Tibial nerve (tissue), 4 donors: ENCODE measurements around the gene PLXNB2. TPM values are rescaled to one million over a fixed set of nuclear protein-coding genes. Genes with fewer than 3 reads are reported as not detected.
"Not testable (repeated sequence)": the region's sequence is repeated elsewhere in the genome, so short reads cannot be mapped to it uniquely, and the experiment has no call there.

Experiments
- DNase-seq, 2 donors: peaks; one replicate each; pipeline ENCODE4 v3.0.0-alpha.2; 2019; ENCODE audit warnings: low spot score in 2 of 2
- H3K27ac ChIP-seq, 4 donors: fragments of 200-600 bp; sonication (generic) in 3 of 4; one replicate each; pipeline ENCODE4 v1.5.1; 2017 to 2019; ENCODE audit warnings: mild to moderate bottlenecking in 1 of 4
- H3K27me3 ChIP-seq, 2 donors: fragments of 200-600 bp; sonication (generic) in 1 of 2; one replicate each; pipeline versions ENCODE4 v1.5.1 to v1.6.0; 2017 to 2019
- H3K36me3 ChIP-seq, 3 donors: fragments of 200-600 bp; sonication (generic); one replicate each; pipeline ENCODE4 v1.5.1; 2018 to 2019
- H3K4me1 ChIP-seq, 4 donors: fragments of 200-600 bp; sonication (generic) in 3 of 4; one replicate each; pipeline ENCODE4 v1.5.1; 2017 to 2019
- H3K4me3 ChIP-seq, 4 donors: fragments of 200-600 bp; sonication (generic) in 3 of 4; one replicate each; pipeline ENCODE4 v1.5.1; 2017 to 2019; ENCODE audit warnings: mild to moderate bottlenecking in 1 of 4, moderate library complexity in 1 of 4
- H3K9me3 ChIP-seq, 4 donors: fragments of 200-600 bp; sonication (generic) in 3 of 4; one replicate each; pipeline ENCODE4 v1.5.1; 2017 to 2019
- CTCF ChIP-seq, 5 experiments: fragments of 200-600 bp in 3 of 5; fragments of 450-650 bp in 2 of 5; sonication (generic) in 3 of 5; IDR thresholded peaks; one replicate each; pipeline ENCODE4 v1.5.1; 2016 to 2019; ENCODE audit warnings: antibody characterized with exemption in 5 of 5, mild to moderate bottlenecking in 3 of 5, moderate library complexity in 2 of 5
- EP300 ChIP-seq, 2 donors: sonication (generic); formaldehyde crosslinking; IDR thresholded peaks; one replicate each; pipeline ENCODE4 v1.6.1; 2017; ENCODE audit warnings: antibody characterized with exemption in 2 of 2, mild to moderate bottlenecking in 1 of 2
- POLR2A ChIP-seq, 2 donors: fragments of 450-650 bp; IDR thresholded peaks; one replicate each; pipeline ENCODE4 v1.6.1; 2017; ENCODE audit warnings: antibody characterized with exemption in 2 of 2, mild to moderate bottlenecking in 2 of 2, moderate library complexity in 2 of 2
- WGBS, 2 donors: methylation state at CpG; one replicate each; pipeline ENCODE4 v1.1.5; 2018; 5-methylcytosine and 5-hydroxymethylcytosine counted together
- total RNA-seq, 4 donors: library from RNA; depleted of rRNA; stranded (reverse); fragments of >200 nt; gene quantifications; one replicate each; pipeline ENCODE4 v1.1.0, GENCODE V29; 2016

The PLXNB2 gene
- total RNA-seq, 4 donors from 2014 or later = 135 to 193 (median 165) TPM

GRCh38 chr22:50325444-50326224 is 18.2 kb upstream of the PLXNB2 start:
- TF ChIP-seq EP300 (IDR thresholded peaks at IDR 0.05) = no peak
- TF ChIP-seq CTCF (IDR thresholded peaks at IDR 0.05) = no peak
- TF ChIP-seq POLR2A (IDR thresholded peaks at IDR 0.05) = no peak
- Histone ChIP-seq H3K9me3 (no peaks in the 10 kb centered on the region), H3K36me3 (no peaks in the 10 kb centered on the region), H3K27me3 (no peaks in the 10 kb centered on the region), H3K27ac (peak overlapping the region in 1 of 4 donors; percentile 94), H3K4me3 (peak overlapping the region in 2 of 4 donors; percentile 25 to 96), H3K4me1 (peaks cover 0 to 20% (median 16%) of the 10 kb centered on the region in 4 donors)
- DNase-seq = no peak
- 82 to 83% methylated on average over 12 to 19 of the region's 19 CpGs for WGBS, 2 donors

- no peak overlapping the region for H3K27ac ChIP-seq
- TF ChIP-seq POLR2A (IDR thresholded peaks at IDR 0.05) = no peak
- no peak for TF ChIP-seq EP300 (IDR thresholded peaks at IDR 0.05)
- TF ChIP-seq CTCF (IDR thresholded peaks at IDR 0.05) = no peak
- 98 to 99% methylated on average over 5 of the region's 5 CpGs for WGBS, 2 donors
Measured at GRCh38 chr22:50323900-50324299, 16.5 kb upstream of the PLXNB2 start.

GRCh38 chr22:50322382-50323104 is 15.1 kb upstream of the PLXNB2 start:
- H3K4me1 ChIP-seq = peaks cover 0 to 13% (median 11%) of the 10 kb centered on the region in 4 donors
- H3K4me3 ChIP-seq, H3K27ac ChIP-seq, DNase-seq, H3K9me3 ChIP-seq, H3K27me3 ChIP-seq, H3K36me3 ChIP-seq: not testable (repeated sequence)
- 85 to 87% methylated on average over 10 of the region's 10 CpGs for WGBS, 2 donors

More at GRCh38 chr22:50323900-50324299, 16.5 kb upstream of the PLXNB2 start:
- H3K27me3 ChIP-seq = no peaks in the 10 kb centered on the region
- peaks cover 0 to 20% (median 16%) of the 10 kb centered on the region in 4 donors for H3K4me1 ChIP-seq
- H3K4me3 ChIP-seq = no peak overlapping the region
- DNase-seq = no peak
- H3K9me3 ChIP-seq = no peaks in the 10 kb centered on the region
- no peaks in the 10 kb centered on the region for H3K36me3 ChIP-seq

GRCh38 chr22:50320671-50321325 is 13.4 kb upstream of the PLXNB2 start:
- peaks cover 0 to 15% (median 0%) of the 10 kb centered on the region in 3 donors for H3K36me3 ChIP-seq
- WGBS, 2 donors = 85 to 87% methylated on average over 3 to 10 of the region's 10 CpGs
- TF ChIP-seq POLR2A (IDR thresholded peaks at IDR 0.05) (no peak), CTCF (IDR thresholded peaks at IDR 0.05) (no peak), EP300 (IDR thresholded peaks at IDR 0.05) (no peak)

GRCh38 chr22:50320116-50320515 is 12.7 kb upstream of the PLXNB2 start:
- Histone ChIP-seq H3K4me1 (peaks cover 0 to 4% (median 0%) of the 10 kb centered on the region in 4 donors), H3K36me3 (peaks cover 0 to 22% (median 0%) of the 10 kb centered on the region in 3 donors), H3K9me3 (no peaks in the 10 kb centered on the region), H3K27me3 (no peaks in the 10 kb centered on the region), H3K27ac (no peak overlapping the region), H3K4me3 (no peak overlapping the region)
- 86 to 94% methylated on average over 7 to 8 of the region's 8 CpGs for WGBS, 2 donors
- no peak for DNase-seq
- TF ChIP-seq EP300 (IDR thresholded peaks at IDR 0.05) (no peak), POLR2A (IDR thresholded peaks at IDR 0.05) (no peak), CTCF (IDR thresholded peaks at IDR 0.05) (no peak)

More at GRCh38 chr22:50320671-50321325, 13.4 kb upstream of the PLXNB2 start:
- H3K27me3 ChIP-seq = no peaks in the 10 kb centered on the region
- DNase-seq = no peak
- no peak overlapping the region for H3K27ac ChIP-seq
- H3K4me1 ChIP-seq = peaks cover 0 to 4% (median 2%) of the 10 kb centered on the region in 4 donors
- H3K9me3 ChIP-seq = no peaks in the 10 kb centered on the region
- H3K4me3 ChIP-seq = no peak overlapping the region
